Purkinje cell (primary cell): Measurements from ENCODE around the gene ROR1. TPM values are rescaled to one million over a fixed set of nuclear protein-coding genes. Genes with fewer than 3 reads are reported as not detected.

Experiments
- polyA plus RNA-seq: library from polyadenylated mRNA; unstranded; fragments of >200 nt; fragmentation: Nextera tagmentation; gene quantifications from 2 replicates; pipeline ENCODE4 v1.2.1, GENCODE V29; 2014

The ROR1 gene
- 1.7 and 2.4 TPM in 2 replicates for polyA plus RNA-seq

DNA sequence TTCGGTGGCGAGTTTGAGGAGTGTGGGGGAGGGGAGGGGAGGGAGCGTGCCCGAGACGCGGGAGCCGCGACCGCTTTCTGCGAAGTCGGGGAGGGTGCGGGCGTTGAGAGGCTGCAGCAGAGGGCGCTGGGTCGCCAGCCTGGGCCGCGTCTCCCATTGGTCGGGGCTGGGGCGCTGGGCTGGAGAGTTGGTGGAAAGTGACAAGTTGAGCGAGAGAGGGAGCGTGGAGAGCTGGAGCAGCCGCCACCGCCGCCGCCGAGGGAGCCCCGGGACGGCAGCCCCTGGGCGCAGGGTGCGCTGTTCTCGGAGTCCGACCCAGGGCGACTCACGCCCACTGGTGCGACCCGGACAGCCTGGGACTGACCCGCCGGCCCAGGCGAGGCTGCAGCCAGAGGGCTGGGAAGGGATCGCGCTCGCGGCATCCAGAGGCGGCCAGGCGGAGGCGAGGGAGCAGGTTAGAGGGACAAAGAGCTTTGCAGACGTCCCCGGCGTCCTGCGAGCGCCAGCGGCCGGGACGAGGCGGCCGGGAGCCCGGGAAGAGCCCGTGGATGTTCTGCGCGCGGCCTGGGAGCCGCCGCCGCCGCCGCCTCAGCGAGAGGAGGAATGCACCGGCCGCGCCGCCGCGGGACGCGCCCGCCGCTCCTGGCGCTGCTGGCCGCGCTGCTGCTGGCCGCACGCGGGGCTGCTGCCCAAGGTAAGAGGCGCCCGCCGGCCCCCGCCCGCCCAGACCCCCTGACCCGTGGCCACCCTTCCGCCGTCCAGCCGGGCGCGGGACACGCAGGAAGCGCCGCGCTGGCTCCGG lies at the start of gene ROR1:
Gene ROR1, plus strand, starts transcription at position 203 of the 802 bp plus-strand sequence.

DNA sequence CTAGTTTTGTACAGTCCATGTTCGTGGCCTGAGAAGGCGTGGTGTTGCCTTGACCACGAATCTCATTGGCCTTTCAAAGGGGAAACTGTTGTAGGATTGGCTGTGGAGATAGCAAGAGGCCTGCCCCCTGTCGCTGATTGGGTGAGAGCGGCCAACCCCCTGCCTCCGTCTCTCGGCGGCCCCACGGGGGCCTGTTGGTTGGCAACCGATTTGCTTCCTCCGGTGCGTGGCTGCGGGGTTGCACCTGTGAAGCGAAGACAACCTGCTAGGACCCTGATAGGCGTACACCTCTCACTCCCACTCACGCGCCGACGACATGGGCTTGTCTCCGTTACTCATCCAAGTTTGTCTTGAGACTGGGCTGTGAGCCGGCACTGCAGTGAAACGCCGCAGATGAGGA lies 429.6 kb downstream of the ROR1 start, which contains the start of gene UBE2U:
Gene UBE2U, plus strand, starts transcription at position 204 of the 400 bp plus-strand sequence. CDS start 428 bp downstream, outside the sequence.

Other genes with a start within 250 kb of the ROR1 start
- 29.2 and 30.2 TPM in 2 replicates for gene PGM1, start 180.6 kb upstream of the ROR1 start, polyA plus RNA-seq